T47D (cell line): ENCODE measurements around the gene CCDC12.

Experiments
- DNase-seq, 2 experiments: peaks; one replicate each; pipeline versions ENCODE4 v3.0.0 to v3.0.0-alpha.2; 2011 to 2012; ENCODE audit warnings: low read depth in 1 of 2, low spot score in 1 of 2
- JUND ChIP-seq: IDR thresholded peaks from 2 replicates; pipeline ENCODE4 v1.6.1; 2012; ENCODE audit warnings: low read depth
- in situ Hi-C: cut with HindIII; loops from 2 replicates; pipeline ENCODE4 v1.10.0; 2016; ENCODE audit warnings: low sequenced_read_pairs, low pct_unique_long_range_greater_than_20kb

Gene CCDC12

DNA sequence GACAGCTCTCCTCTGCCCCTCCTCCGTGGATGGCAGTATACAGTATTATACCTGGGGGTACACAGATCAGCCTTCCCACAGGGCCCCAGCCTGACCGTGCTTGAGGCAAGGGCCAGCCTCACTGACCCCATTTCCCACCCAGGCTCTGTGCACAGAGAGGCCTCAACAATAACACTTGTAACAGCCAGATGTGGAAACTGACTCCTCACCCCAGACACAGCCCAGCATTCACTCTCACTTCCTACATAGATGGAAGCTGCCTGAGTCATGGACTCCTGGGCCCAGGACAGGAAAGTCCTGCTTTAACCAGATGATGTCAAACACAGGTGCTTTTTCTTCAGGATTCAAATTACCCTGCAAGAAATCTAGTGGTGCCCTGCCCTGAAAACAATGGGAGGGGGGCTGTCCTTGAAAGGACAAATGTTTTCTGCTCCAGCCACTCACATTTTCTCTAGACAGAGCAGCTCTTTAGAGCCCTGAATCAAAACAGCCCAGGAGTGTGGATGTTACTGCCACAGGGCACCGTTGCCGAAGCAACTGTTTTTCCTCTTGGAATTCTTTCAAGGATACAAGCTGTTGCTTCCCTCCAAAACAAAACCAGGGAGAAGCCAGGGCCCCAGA, 16.4 kb downstream of the CCDC12 start:
- TF ChIP-seq JUND = no peak
- in situ Hi-C loops = no loop called here
- peak in 1 of 2 experiments; percentile 53 for DNase-seq

DNA sequence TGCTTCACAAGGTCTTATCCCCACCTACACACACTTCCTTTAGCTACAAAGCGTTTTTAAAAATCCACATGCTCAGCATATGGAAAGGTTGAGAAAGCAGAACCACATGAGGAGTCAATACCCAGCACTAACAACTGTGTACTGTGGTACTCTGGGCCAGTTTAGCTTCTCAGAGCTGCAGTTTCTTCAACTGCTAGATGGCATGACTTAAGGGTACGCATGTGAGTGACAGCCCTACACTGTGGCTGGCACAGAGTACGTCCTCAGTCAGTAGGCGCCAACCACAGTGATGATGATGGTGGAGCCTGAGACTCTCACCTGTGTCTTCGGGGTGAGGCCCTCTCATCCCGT, 17.4 kb downstream of the CCDC12 start:
- no peak for DNase-seq
- in situ Hi-C loops = no loop called here
- no peak for TF ChIP-seq JUND

DNA sequence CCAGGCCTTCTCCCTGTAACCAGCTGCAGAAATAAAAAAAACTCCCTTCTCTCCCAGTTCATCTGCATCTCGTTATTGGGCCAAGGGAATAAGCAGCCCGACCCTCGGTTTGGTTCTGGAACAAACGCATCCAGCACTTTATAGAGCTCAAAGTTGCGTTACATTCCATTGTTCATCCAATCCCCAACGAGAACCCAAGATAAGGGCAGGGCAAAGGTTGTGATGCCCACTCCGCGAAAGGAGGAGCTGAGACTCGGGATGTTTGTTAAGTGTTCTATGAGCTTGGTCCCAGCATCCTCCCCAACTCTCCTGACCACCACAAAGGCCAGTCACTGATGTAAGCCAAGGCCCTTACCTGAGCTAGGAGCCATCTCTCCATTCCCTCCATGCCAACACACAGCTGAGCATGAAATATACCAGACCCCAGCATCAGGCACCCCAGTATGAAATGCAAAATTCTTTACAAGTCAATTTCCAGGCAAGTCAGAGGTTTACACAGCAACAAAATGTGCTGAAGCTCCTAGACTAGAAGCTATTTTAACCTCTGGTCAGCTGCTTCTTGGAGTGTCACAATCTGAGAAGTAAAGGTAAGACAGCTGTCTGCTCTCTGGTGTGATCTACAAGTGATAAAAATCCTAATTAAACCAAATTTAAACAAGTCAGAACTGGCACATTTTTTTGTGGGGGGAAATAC, 17.9 kb downstream of the CCDC12 start:
- no peak for TF ChIP-seq JUND
- no peak for DNase-seq
- in situ Hi-C loops = no loop called here

DNA sequence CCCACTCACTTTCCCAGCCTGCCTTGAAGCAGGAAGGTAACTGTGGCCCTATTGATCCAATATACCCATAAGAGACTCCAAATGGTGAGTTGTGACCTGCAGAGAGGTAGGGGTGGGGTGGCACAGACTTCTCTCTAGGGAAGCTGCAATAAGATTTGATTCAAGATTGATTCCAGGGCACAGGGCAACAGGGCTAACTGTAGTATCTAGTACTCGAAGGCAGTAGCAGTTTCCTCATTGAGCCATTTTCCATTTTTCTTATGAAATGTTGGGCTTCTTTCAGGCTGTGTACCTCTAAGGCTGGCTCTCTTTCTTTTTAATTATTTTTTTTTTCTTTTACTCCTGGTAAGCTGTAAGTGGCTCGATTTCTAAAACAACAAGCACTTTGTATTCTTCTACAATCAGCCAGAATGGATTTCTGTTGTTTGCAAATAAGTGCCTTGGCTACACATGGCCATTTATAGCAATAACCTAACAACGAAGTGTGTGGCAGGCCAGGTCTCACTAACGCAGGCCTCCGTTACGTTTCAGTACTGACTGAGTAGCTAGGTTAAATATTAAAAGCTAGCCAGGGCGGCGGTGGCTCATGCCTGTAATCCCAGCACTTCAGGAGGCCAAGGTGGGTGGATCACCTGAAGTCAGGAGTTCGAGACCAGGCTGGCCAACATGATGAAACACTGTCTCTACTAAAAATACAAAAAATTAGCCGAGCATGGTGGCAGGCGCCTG, 19.3 kb downstream of the CCDC12 start:
- DNase-seq = no peak
- in situ Hi-C loops = no loop called here
- no peak for TF ChIP-seq JUND

DNA sequence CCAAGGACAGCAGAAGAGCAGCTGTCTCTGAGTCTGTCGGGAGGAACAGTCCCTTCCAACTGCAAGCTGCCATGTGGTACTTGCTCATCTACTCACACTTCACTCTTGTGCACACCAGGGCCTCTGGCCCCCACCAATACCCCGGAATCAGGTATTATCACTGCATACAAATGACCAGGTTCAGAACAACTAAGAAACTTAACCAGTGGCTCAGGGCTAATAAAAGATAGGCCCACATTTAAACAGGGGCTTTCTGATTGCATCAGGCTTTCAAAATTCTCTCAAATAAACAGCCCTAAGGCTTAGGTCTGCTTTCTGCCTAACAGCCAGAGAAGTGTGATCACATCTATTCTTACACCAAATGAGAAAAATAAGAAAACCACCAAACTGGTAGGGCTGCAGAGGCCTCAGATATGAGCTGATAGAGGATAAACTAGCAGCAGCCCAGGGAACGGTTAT, 20.7 kb downstream of the CCDC12 start:
- in situ Hi-C loops = no loop called here
- TF ChIP-seq JUND = no peak
- no peak for DNase-seq

DNA sequence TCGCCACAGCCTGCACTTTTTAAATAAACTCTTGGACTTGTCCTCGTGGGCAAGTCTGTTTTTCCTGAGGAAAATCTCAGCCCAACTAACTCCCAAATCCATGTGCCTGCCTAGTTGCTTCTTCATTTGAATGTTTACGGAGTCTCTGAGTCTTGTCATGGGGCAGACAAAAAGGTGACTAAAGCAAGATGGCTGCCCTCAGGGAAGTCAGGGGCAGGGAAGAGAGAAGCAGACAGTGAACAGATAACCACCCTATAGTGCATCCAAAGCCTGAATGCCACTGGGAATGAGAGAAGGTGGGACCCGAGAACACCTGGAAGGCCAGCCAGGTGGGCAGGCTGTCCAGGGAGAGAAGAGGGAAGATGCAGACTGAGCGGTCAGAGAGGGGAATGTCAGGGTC, 21.4 kb downstream of the CCDC12 start:
- no peak for TF ChIP-seq JUND
- DNase-seq = no peak
- in situ Hi-C loops = no loop called here

DNA sequence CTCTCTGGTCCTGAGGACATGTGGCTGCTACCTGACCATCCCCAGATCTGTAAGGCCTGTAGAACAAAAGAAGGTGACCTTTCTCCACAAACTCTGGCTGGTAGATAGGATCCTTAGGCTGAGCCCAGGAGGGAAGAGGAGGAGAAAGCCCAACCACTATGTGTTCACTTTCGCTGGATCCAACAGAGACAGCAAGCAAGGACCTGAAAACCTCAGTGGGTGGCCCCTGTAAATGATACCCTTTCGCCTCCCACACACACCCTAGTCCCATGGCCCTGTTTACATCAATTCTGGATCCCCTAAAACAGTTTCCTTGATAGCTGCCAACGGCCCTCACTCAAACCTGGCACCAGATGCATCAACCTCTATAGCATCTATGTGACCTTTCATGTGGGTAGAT, 22.4 kb downstream of the CCDC12 start:
- in situ Hi-C loops = no loop called here
- DNase-seq = no peak
- TF ChIP-seq JUND = no peak

DNA sequence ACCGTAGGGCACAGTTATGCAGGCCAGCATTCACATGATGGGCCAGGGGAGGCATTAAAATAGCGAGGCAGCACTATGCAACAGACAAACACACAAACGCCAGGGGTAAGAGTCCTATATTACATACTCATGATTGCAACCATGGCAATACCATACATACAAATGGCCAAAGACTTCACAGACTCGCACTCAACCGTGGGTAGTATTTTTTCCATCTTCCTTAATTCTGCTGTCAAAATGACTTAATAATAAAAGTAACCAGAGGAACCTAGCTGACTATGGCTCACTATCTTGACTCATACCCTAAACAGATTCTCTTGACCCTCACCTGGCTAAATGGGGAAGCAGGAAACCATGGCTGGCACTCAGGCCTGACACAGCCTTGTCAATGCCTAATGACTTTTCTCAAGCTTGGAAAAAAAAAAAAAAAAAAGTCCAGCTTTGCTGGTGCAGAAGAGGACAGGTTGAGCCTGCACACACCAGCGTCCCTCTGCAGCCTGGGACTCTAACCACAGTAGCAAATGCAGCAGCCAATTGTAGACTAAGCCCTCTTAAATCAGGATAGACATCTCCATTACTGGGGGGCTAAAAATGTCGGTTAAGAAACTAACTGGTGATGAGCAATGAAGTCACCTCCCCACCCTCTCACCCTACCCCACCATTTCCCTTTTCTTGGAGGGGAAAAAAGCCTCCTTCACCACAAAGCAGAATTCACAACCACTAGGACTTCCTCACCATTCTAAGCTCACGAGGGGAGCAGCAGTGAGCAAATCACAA, 23.1 kb downstream of the CCDC12 start:
- in situ Hi-C loops = no loop called here
- no peak for TF ChIP-seq JUND
- DNase-seq = no peak

DNA sequence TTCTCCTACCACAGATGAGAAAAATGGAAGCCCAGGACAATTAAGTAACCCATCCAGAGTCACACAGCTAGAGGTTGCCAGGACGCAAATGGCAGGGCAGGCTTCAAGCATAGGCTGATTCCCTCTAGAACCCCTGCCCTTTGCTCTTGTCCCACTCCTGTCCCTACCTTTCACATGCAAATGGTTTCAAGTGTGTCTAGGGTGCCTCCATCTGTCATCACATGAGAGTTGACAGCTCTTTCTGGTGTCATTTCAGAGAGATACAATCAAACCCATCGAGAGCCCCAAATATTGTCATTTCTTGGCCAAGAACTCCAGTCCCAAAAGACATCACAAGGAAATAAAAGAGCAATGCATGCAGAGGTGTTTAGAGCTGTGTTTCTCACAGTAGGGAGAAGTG, 23.7 kb downstream of the CCDC12 start:
- no peak for TF ChIP-seq JUND
- no peak for DNase-seq
- in situ Hi-C loops = no loop called here

DNA sequence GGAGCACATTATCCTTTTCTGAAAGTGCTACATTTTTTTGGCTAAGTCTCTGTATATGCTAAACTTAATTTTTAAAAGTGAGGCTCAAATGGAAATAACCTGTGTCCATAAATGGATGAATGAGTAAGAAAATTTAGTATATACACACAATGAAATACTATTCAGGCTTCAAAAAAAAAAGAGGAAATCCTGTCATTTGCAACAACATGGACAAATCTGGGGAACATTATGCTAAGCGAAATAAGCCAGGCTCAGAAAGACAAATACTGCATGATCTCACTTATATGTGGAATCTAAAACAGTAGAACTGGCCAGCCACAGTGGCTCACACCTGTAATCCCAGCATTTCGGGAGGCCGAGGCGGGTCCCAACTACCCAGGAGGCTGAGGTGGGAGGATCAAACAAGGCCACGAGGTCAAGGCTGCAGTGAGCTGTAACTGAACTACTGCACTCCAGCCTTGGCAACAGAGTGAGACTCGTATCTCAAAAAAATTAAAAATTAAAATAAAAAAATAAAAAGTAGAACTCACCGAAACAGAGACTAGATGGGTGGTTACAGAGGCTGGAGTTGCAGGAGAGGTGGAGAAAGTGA, 25.8 kb downstream of the CCDC12 start:
- TF ChIP-seq JUND = no peak
- in situ Hi-C loops = no loop called here
- DNase-seq = no peak

DNA sequence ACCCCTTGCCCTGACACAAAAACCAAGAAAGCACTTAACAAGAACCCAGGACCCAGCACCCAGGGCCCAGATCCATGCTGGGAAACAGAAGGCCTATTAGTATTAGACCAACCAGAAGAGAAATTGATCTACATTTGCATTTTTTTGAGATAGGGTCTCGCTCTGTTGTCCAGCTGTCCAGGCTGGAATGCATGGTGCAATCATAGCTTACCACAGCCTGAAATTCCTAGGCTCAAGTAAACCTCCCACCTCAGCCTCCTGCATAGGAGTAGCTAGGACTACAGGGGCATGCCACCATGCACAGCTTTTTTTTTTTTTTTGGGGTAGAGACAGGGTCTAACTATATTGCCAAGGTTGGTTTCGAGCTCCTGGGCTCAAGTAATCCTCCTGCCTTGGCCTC, 26.4 kb downstream of the CCDC12 start:
- no peak for DNase-seq
- in situ Hi-C loops = no loop called here
- no peak for TF ChIP-seq JUND
